ENCODE measurements around the gene SLC25A4. TPM values are rescaled to one million over a fixed set of nuclear protein-coding genes. Genes with fewer than 3 reads are reported as not detected.

The SLC25A4 gene
- total and polyA plus RNA-seq, 2 of the 13 experiments (the other 11 are each of a cell fraction or from before 2014, with no cell fraction given), result 30.3 to 42.1 TPM

GRCh38 chr4:185142912-185143600 lies at the start of gene SLC25A4 (continued):
- TF ChIP-seq, protein P1, sequence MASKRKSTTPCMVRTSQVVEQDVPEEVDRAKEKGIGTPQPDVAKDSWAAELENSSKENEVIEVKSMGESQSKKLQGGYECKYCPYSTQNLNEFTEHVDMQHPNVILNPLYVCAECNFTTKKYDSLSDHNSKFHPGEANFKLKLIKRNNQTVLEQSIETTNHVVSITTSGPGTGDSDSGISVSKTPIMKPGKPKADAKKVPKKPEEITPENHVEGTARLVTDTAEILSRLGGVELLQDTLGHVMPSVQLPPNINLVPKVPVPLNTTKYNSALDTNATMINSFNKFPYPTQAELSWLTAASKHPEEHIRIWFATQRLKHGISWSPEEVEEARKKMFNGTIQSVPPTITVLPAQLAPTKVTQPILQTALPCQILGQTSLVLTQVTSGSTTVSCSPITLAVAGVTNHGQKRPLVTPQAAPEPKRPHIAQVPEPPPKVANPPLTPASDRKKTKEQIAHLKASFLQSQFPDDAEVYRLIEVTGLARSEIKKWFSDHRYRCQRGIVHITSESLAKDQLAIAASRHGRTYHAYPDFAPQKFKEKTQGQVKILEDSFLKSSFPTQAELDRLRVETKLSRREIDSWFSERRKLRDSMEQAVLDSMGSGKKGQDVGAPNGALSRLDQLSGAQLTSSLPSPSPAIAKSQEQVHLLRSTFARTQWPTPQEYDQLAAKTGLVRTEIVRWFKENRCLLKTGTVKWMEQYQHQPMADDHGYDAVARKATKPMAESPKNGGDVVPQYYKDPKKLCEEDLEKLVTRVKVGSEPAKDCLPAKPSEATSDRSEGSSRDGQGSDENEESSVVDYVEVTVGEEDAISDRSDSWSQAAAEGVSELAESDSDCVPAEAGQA (IDR thresholded peaks at IDR 0.05; ENCODE audit: low read depth), result 0 out of 2 replicates have a peak, but pooled peaks have one; percentile 16
- TF ChIP-seq, protein P1 (CRISPR knock-in tag; IDR thresholded peaks at IDR 0.05; ENCODE audit: borderline replicate concordance), result peak; percentile 84
- TF ChIP-seq ZMYM3 (CRISPR knock-in tag; IDR thresholded peaks at IDR 0.05), result no peak; the same call in 1 of the 2 replicates
- peak; percentile 79 for TF ChIP-seq ZNF777 (CRISPR knock-in tag; IDR thresholded peaks at IDR 0.05)
- peak; percentile 79 to 84 for TF ChIP-seq HMGXB4 (CRISPR knock-in tag; IDR thresholded peaks at IDR 0.05; ENCODE audit: borderline replicate concordance in 1 of 2, low read depth in 1 of 2)
- TF ChIP-seq TMF1 (CRISPR knock-in tag; IDR thresholded peaks at IDR 0.05; ENCODE audit: low read depth), result no peak; the same call in 1 of the 2 replicates
- 0 out of 2 replicates have a peak, but pooled peaks have one; percentile 52 for TF ChIP-seq ZNF225 (CRISPR knock-in tag; IDR thresholded peaks at IDR 0.05)
- TF ChIP-seq IKZF5 (CRISPR knock-in tag; IDR thresholded peaks at IDR 0.05), result peak; percentile 64; the same call in 1 of the 2 replicates
- no peak for TF ChIP-seq ZNF746 (CRISPR knock-in tag; IDR thresholded peaks at IDR 0.05)
- TF ChIP-seq BCL6 (CRISPR knock-in tag; IDR thresholded peaks at IDR 0.05), result 0 out of 2 replicates have a peak, but pooled peaks have one; percentile 12
- TF ChIP-seq CAMTA2 (CRISPR knock-in tag; IDR thresholded peaks at IDR 0.05; ENCODE audit: borderline replicate concordance), result no peak
- peak; percentile 65 for TF ChIP-seq FOXO1 (CRISPR knock-in tag; IDR thresholded peaks at IDR 0.05)
- no peak for TF ChIP-seq ZNF138 (CRISPR knock-in tag; IDR thresholded peaks at IDR 0.05; ENCODE audit: low read depth)
- peak; percentile 33; the same call in 1 of the 2 replicates for TF ChIP-seq ZNF441 (CRISPR knock-in tag; IDR thresholded peaks at IDR 0.05; ENCODE audit: borderline replicate concordance)
- no peak for TF ChIP-seq KDM4B (CRISPR knock-in tag; IDR thresholded peaks at IDR 0.05)
